Fibroblast of lung (primary cell): ENCODE measurements around the gene KSR2.

Source experiments
- EZH2 ChIP-seq: IDR thresholded peaks from 2 replicates; pipeline ENCODE4 v1.5.1; 2012; ENCODE audit warnings: low read length, control low read depth, mild to moderate bottlenecking; ENCODE audit errors: missing control alignments
- TF ChIP-seq, protein P1 (sequence below), 2 donors: IDR thresholded peaks in 1 of 2; conservative IDR thresholded peaks in 1 of 2; 1 replicate in 1 of 2; 2 replicates in 1 of 2; pipeline ENCODE4 v1.5.1; 2011 to 2012; ENCODE audit warnings: low read length in 2 of 2, control low read depth in 1 of 2, inconsistent platforms in 1 of 2, low read depth in 1 of 2, mild to moderate bottlenecking in 1 of 2

DNA sequence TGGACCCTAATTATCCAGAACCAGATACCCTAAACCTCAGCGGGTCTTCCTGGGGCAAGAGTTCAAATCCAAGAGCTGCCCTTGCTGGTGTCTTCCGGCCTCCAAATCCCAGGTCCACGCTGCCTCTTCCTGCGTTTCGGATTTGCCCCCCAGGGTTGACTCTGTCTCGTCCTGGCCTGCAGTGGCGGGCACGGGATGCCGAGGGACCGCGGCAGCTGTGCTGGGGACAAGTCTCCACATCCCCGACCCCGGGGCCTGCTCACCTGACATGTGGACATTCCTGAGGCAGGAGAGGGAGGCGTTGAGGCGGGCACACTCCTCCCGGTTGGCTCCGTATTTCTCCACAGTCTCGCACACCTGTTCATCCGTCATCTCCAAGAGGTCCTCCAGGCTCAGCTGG, 113.6 kb downstream of the KSR2 start:
- TF ChIP-seq, protein P1, sequence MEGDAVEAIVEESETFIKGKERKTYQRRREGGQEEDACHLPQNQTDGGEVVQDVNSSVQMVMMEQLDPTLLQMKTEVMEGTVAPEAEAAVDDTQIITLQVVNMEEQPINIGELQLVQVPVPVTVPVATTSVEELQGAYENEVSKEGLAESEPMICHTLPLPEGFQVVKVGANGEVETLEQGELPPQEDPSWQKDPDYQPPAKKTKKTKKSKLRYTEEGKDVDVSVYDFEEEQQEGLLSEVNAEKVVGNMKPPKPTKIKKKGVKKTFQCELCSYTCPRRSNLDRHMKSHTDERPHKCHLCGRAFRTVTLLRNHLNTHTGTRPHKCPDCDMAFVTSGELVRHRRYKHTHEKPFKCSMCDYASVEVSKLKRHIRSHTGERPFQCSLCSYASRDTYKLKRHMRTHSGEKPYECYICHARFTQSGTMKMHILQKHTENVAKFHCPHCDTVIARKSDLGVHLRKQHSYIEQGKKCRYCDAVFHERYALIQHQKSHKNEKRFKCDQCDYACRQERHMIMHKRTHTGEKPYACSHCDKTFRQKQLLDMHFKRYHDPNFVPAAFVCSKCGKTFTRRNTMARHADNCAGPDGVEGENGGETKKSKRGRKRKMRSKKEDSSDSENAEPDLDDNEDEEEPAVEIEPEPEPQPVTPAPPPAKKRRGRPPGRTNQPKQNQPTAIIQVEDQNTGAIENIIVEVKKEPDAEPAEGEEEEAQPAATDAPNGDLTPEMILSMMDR (conservative IDR thresholded peaks at IDR 0.05 in 1 of 2, IDR thresholded peaks at IDR 0.05 in 1 of 2; ENCODE audit: low read depth in 1 of 2, low read length in 2 of 2), result no peak
- TF ChIP-seq EZH2, result no peak
